H1 (cell line): ENCODE data around the gene RFK. TPM values are rescaled to one million over a fixed set of nuclear protein-coding genes. Genes with fewer than 3 reads are reported as not detected.

ENCODE experiments used
- CTCF ChIA-PET: fragments of 300-600 bp; sonication (Branson Sonifier 250); formaldehyde crosslinking; loops from one replicate; lab custom pipeline; 2021; ENCODE audit not compliant: partially characterized antibody; lab: Charles Lee
- POLR2A ChIA-PET: fragments of 300-600 bp; sonication (Branson Sonifier 250); formaldehyde crosslinking; loops from one replicate; lab custom pipeline; 2021; ENCODE audit warnings: inconsistent platforms; ENCODE audit not compliant: partially characterized antibody; lab: Charles Lee
- DNase-seq, 2 experiments: peaks; one replicate each; pipeline versions ENCODE4 v3.0.0 to v3.0.0-alpha.2; 2010 to 2022; ENCODE audit warnings: low spot score in 2 of 2, low read depth in 1 of 2, mixed read lengths in 1 of 2
- FAIRE-seq: peaks from 2 replicates; lab custom pipeline; 2011; peaks lifted over from hg19 to GRCh38; lab: Jason Lieb, UNC
- H2AFZ ChIP-seq: 2 replicates; pipeline ENCODE4 v1.8.1; 2012; ENCODE audit warnings: low read length, inconsistent platforms
- H2AK5ac ChIP-seq: 2 replicates; pipeline ENCODE4 v1.6.1; 2013; ENCODE audit warnings: low read depth, low read length
- H2BK120ac ChIP-seq: replicated peaks from 2 replicates; pipeline ENCODE3; 2013; ENCODE audit warnings: low read depth, low read length, inconsistent platforms
- H2BK12ac ChIP-seq: 2 replicates; pipeline ENCODE4 v1.6.1; 2013; ENCODE audit warnings: low read depth, low read length
- H2BK15ac ChIP-seq: 2 replicates; pipeline ENCODE4 v1.6.1; 2013; ENCODE audit warnings: low read length
- H2BK20ac ChIP-seq: 2 replicates; pipeline ENCODE4 v1.6.1; 2013; ENCODE audit warnings: low read length
- H2BK5ac ChIP-seq: 2 replicates; pipeline ENCODE4 v1.6.1; 2013; ENCODE audit warnings: low read depth, low read length
- H3K14ac ChIP-seq: 2 replicates; pipeline ENCODE4 v1.6.1; 2013; ENCODE audit warnings: inconsistent platforms; ENCODE audit not compliant: insufficient read length
- H3K18ac ChIP-seq: 2 replicates; pipeline ENCODE4 v1.6.1; 2013; ENCODE audit warnings: low read length; ENCODE audit errors: extremely low read depth
- H3K23ac ChIP-seq: 2 replicates; pipeline ENCODE4 v1.6.1; 2013; ENCODE audit warnings: inconsistent platforms; ENCODE audit not compliant: insufficient read length
- H3K23me2 ChIP-seq: 2 replicates; pipeline ENCODE4 v1.6.1; 2013; ENCODE audit warnings: low read depth, low read length
- H3K27ac ChIP-seq: 2 replicates; pipeline ENCODE4 v1.6.1; 2011; ENCODE audit warnings: low read depth, low read length, inconsistent platforms
- H3K27me3 ChIP-seq, 4 experiments: replicated peaks in 1 of 4; 1 replicate in 1 of 4; 2 replicates in 3 of 4; pipeline versions ENCODE4 v1.6.1 to v1.8.1; 2011 to 2013; ENCODE audit warnings: low read length in 3 of 4, mild to moderate bottlenecking in 3 of 4, inconsistent platforms in 2 of 4, mixed read lengths in 2 of 4, moderate library complexity in 1 of 4; ENCODE audit not compliant: control insufficient read depth in 3 of 4, insufficient read depth in 3 of 4; ENCODE audit errors: extremely low read depth in 1 of 4
- H3K36me3 ChIP-seq, 4 experiments: 2 replicates each; pipeline versions ENCODE4 v1.6.1 to v1.8.1; 2011 to 2013; ENCODE audit warnings: mild to moderate bottlenecking in 4 of 4, low read length in 3 of 4, moderate library complexity in 2 of 4, control low read depth in 1 of 4, inconsistent platforms in 1 of 4; ENCODE audit not compliant: insufficient read depth in 4 of 4, control insufficient read depth in 2 of 4
- H3K4ac ChIP-seq: replicated peaks from 2 replicates; pipeline ENCODE3; 2013; ENCODE audit warnings: low read length, low read depth, mixed read lengths, inconsistent platforms; ENCODE audit not compliant: insufficient read length
- H3K4me1 ChIP-seq, 4 experiments: replicated peaks in 1 of 4; 1 replicate in 1 of 4; 2 replicates in 3 of 4; pipeline versions ENCODE4 v1.6.1 to v1.8.1; 2011 to 2013; ENCODE audit warnings: low read length in 3 of 4, inconsistent platforms in 2 of 4, mixed read lengths in 1 of 4; ENCODE audit not compliant: insufficient read depth in 4 of 4, control insufficient read depth in 3 of 4
- H3K4me2 ChIP-seq, 2 experiments: 2 replicates each; pipeline versions ENCODE4 v1.6.1 to v1.8.1; 2011 to 2013; ENCODE audit warnings: low read depth in 2 of 2, low read length in 2 of 2, control low read depth in 1 of 2, inconsistent platforms in 1 of 2, mild to moderate bottlenecking in 1 of 2; ENCODE audit not compliant: insufficient read depth in 1 of 2
- H3K4me3 ChIP-seq, 4 experiments: fragments of 200-600, 300-600 bp in 1 of 4; sonication (generic), shearing (Covaris generic), sonication (Bioruptor Twin) in 1 of 4; 2 replicates each; pipeline versions ENCODE4 v1.5.1 to v1.8.1; 2011 to 2016; ENCODE audit warnings: low read length in 4 of 4, low read depth in 3 of 4, control low read depth in 2 of 4, inconsistent platforms in 2 of 4, mild to moderate bottlenecking in 2 of 4, mixed read lengths in 1 of 4, moderate library complexity in 1 of 4; ENCODE audit not compliant: insufficient read depth in 2 of 4; ENCODE audit errors: extremely low read depth in 1 of 4
- H3K56ac ChIP-seq: replicated peaks from 2 replicates; pipeline ENCODE3; 2013; ENCODE audit warnings: low read depth, mild to moderate bottlenecking, mixed read lengths, low read length, inconsistent platforms; ENCODE audit not compliant: insufficient read length
- H3K79me1 ChIP-seq: 2 replicates; pipeline ENCODE4 v1.6.1; 2013; ENCODE audit warnings: low read depth, low read length, control low read depth
- H3K79me2 ChIP-seq, 2 experiments: 2 replicates each; pipeline versions ENCODE4 v1.6.1 to v1.8.1; 2012 to 2013; ENCODE audit warnings: low read length in 2 of 2, mild to moderate bottlenecking in 2 of 2, inconsistent platforms in 1 of 2; ENCODE audit not compliant: insufficient read depth in 2 of 2, control insufficient read depth in 1 of 2
- H3K9ac ChIP-seq, 4 experiments: replicated peaks in 1 of 4; 1 replicate in 1 of 4; 2 replicates in 3 of 4; pipeline versions ENCODE4 v1.6.1 to v1.8.1; 2011 to 2013; ENCODE audit warnings: low read depth in 3 of 4, low read length in 3 of 4, control low read depth in 2 of 4, mild to moderate bottlenecking in 2 of 4, moderate library complexity in 2 of 4, inconsistent platforms in 1 of 4; ENCODE audit errors: extremely low read depth in 1 of 4
- H3K9me3 ChIP-seq, 2 experiments: 2 replicates each; pipeline versions ENCODE4 v1.6.1 to v1.8.1; 2012 to 2013; ENCODE audit warnings: mild to moderate bottlenecking in 2 of 2, moderate library complexity in 2 of 2, control low read depth in 1 of 2, inconsistent platforms in 1 of 2, low read depth in 1 of 2, low read length in 1 of 2, mixed read lengths in 1 of 2; ENCODE audit not compliant: insufficient read depth in 2 of 2
- H4K20me1 ChIP-seq, 2 experiments: replicated peaks in 1 of 2; 2 replicates each; pipeline versions ENCODE3 to v1.8.1; 2011 to 2013; ENCODE audit warnings: inconsistent platforms in 2 of 2, low read length in 2 of 2, mild to moderate bottlenecking in 1 of 2; ENCODE audit not compliant: insufficient read depth in 2 of 2, control insufficient read depth in 1 of 2
- H4K5ac ChIP-seq: 2 replicates; pipeline ENCODE4 v1.6.1; 2013; ENCODE audit warnings: low read length, low read depth, mixed read lengths, inconsistent platforms; ENCODE audit not compliant: insufficient read length
- H4K8ac ChIP-seq: 2 replicates; pipeline ENCODE4 v1.8.0; 2013; ENCODE audit warnings: mild to moderate bottlenecking, moderate library complexity, low read length, inconsistent platforms; ENCODE audit not compliant: insufficient read depth; ENCODE audit errors: extremely low read depth
- H4K91ac ChIP-seq: replicated peaks from 2 replicates; pipeline ENCODE3; 2013; ENCODE audit warnings: low read length, mixed read lengths, inconsistent platforms; ENCODE audit not compliant: insufficient read length
- ASH2L ChIP-seq: fragments of 200-600, 300-600 bp; sonication (generic); IDR thresholded peaks from one replicate; pipeline ENCODE4 v1.7.1; 2017; ENCODE audit warnings: low read length
- BRCA1 ChIP-seq: IDR thresholded peaks from 2 replicates; pipeline ENCODE4 v1.6.1; 2012; ENCODE audit warnings: low read depth, low read length, improper control_type of control experiment
- CEBPB ChIP-seq: IDR thresholded peaks from 2 replicates; pipeline ENCODE4 v1.6.1; 2012; ENCODE audit warnings: low read depth, low read length
- HDAC6 ChIP-seq: IDR thresholded peaks from one replicate; pipeline ENCODE4 v1.7.1; 2012; ENCODE audit warnings: low read depth, mild to moderate bottlenecking, inconsistent platforms, low read length, moderate library complexity
- KDM4A ChIP-seq: IDR thresholded peaks from one replicate; pipeline ENCODE4 v1.7.1; 2012; ENCODE audit warnings: low read depth, mild to moderate bottlenecking, moderate library complexity, low read length, inconsistent platforms; ENCODE audit not compliant: severe bottlenecking
- KDM5A ChIP-seq: fragments of 200-600 bp; IDR thresholded peaks from 2 replicates; pipeline ENCODE4 v1.7.1; 2012; ENCODE audit warnings: mild to moderate bottlenecking, low read length, inconsistent platforms, mixed read lengths
- MAFK ChIP-seq: IDR thresholded peaks from 2 replicates; pipeline ENCODE4 v1.6.1; 2012; ENCODE audit warnings: low read depth, mild to moderate bottlenecking, improper control_type of control experiment, low read length
- NRF1 ChIP-seq: IDR thresholded peaks from 2 replicates; pipeline ENCODE4 v1.6.1; 2011; ENCODE audit warnings: mild to moderate bottlenecking, low read depth, low read length, improper control_type of control experiment
- PHF8 ChIP-seq: fragments of 200-600 bp; sonication (generic); conservative IDR thresholded peaks from 2 replicates; pipeline ENCODE4 v1.7.1; 2012; ENCODE audit warnings: low read depth, mild to moderate bottlenecking, inconsistent platforms, low read length, moderate library complexity
- RXRA ChIP-seq: IDR thresholded peaks from 2 replicates; pipeline ENCODE4 v1.6.1; 2011; ENCODE audit warnings: low read depth, mild to moderate bottlenecking, low read length, moderate library complexity; ENCODE audit not compliant: insufficient read depth
- SIRT6 ChIP-seq: IDR thresholded peaks from one replicate; pipeline ENCODE4 v1.7.1; 2012; ENCODE audit warnings: low read length, inconsistent platforms
- SIX5 ChIP-seq: IDR thresholded peaks from 2 replicates; pipeline ENCODE4 v1.6.1; 2011; ENCODE audit warnings: mild to moderate bottlenecking, low read depth, low read length
- SRF ChIP-seq: IDR thresholded peaks from 2 replicates; pipeline ENCODE4 v1.6.1; 2011; ENCODE audit warnings: mild to moderate bottlenecking, low read depth, low read length, moderate library complexity
- TAF1 ChIP-seq: IDR thresholded peaks from 2 replicates; pipeline ENCODE4 v1.6.1; 2011; ENCODE audit warnings: mild to moderate bottlenecking, low read depth, low read length
- USF2 ChIP-seq: IDR thresholded peaks from 2 replicates; pipeline ENCODE4 v1.6.1; 2011; ENCODE audit warnings: low read length, improper control_type of control experiment
- WGBS, 2 experiments: shearing (Covaris generic) in 1 of 2; methylation state at CpG; one replicate each; pipeline versions ENCODE4 v1.1.6 to v1.1.7; 2013 to 2015; ENCODE audit warnings: low lambda C conversion rate in 2 of 2, mixed read lengths in 2 of 2, inconsistent platforms in 1 of 2, low coverage in 1 of 2, missing lambda C conversion rate in 1 of 2; ENCODE audit not compliant: insufficient replicate concordance in 2 of 2, insufficient coverage in 1 of 2, insufficient read length in 1 of 2; ENCODE audit errors: extremely low coverage in 1 of 2, missing lambda C conversion rate in 1 of 2; 5-methylcytosine and 5-hydroxymethylcytosine counted together
- polyA plus RNA-seq, 7 experiments: library from polyadenylated mRNA; depleted of rRNA in 3 of 7; stranded (reverse) in 5 of 7; unstranded in 2 of 7; fragments of >200 nt in 5 of 7; fragments of 200-250 nt in 2 of 7; gene quantifications; 1 replicate in 5 of 7; 2 replicates in 1 of 7; 4 replicates in 1 of 7; pipeline versions ENCODE4 v1.2.1 to v1.2.3, GENCODE V29; 2011 to 2013; ENCODE audit warnings: missing spikeins in 2 of 7, mixed read lengths in 2 of 7
- total RNA-seq: library from RNA; stranded (reverse); fragmentation: NEBNext Ultra II Directional; extraction: Animal tissue kit (Norgen Biotek cat#: 25700); gene quantifications from 2 replicates; pipeline ENCODE4 v1.2.1, GENCODE V29; 2021

The RFK gene
- total and polyA plus RNA-seq, 2 of the 8 experiments (the other 6 are each of a cell fraction or from before 2014, with no cell fraction given) = 4.3 to 10.6 TPM

GRCh38 chr9:76338418-76338817 is 55.8 kb downstream of the RFK start:
- Histone ChIP-seq H4K8ac (no peak overlapping the region; the same call in 1 of the 2 replicates), H4K91ac (no peak overlapping the region), H3K23me2 (no peaks in the 10 kb centered on the region), H3K4me3 (no peak overlapping the region), H3K36me3 (no peaks in the 10 kb centered on the region), H3K27me3 (no peaks in the 10 kb centered on the region), H3K14ac (no peak overlapping the region), H2AK5ac (no peak overlapping the region), H2BK12ac (no peak overlapping the region), H3K18ac (no peak overlapping the region), H3K56ac (no peak overlapping the region), H4K20me1 (no peaks in the 10 kb centered on the region), H3K9me3 (no peaks in the 10 kb centered on the region), H3K79me2 (no peaks in the 10 kb centered on the region), H2AFZ (peak overlapping the region; percentile 42; the same call in 1 of the 2 replicates), H3K9ac (no peak overlapping the region), H3K27ac (no peak overlapping the region), H2BK15ac (no peak overlapping the region), H2BK120ac (no peak overlapping the region), H3K79me1 (no peaks in the 10 kb centered on the region), H2BK20ac (0 out of 2 replicates have a peak overlapping the region, but pooled peaks have one; percentile 48), H3K23ac (no peak overlapping the region), H3K4ac (no peak overlapping the region), H3K4me2 (no peak overlapping the region), H2BK5ac (no peak overlapping the region), H4K5ac (no peak overlapping the region), H3K4me1 (no peaks in the 10 kb centered on the region)
- CTCF ChIA-PET = no interaction called here
- POLR2A ChIA-PET = no interaction called here
- FAIRE-seq = no peak
- no peak for DNase-seq
- 77% methylated on average over 6 of the region's 6 CpGs; no CpG with 5 or more reads in 1 of the 2 experiments for WGBS, 2 experiments
- TF ChIP-seq SRF = no peak
- TF ChIP-seq HDAC6 = no peak
- TF ChIP-seq USF2 = no peak
- no peak for TF ChIP-seq MAFK
- TF ChIP-seq NRF1 = no peak
- no peak for TF ChIP-seq TAF1
- TF ChIP-seq SIRT6 = no peak
- TF ChIP-seq CEBPB = no peak
- TF ChIP-seq SIX5 = no peak
- no peak for TF ChIP-seq PHF8
- TF ChIP-seq KDM4A = no peak
- TF ChIP-seq KDM5A = no peak
- TF ChIP-seq RXRA = no peak
- no peak for TF ChIP-seq BRCA1
- no peak for TF ChIP-seq ASH2L
